HCT116 (cell line): ENCODE data around the gene LRRC4C. TPM values are rescaled to one million over a fixed set of nuclear protein-coding genes. Genes with fewer than 3 reads are reported as not detected.

Experiments used
- ATAC-seq: fragments of 200-7000 bp; cut with Tn5 transposase; 2 replicates; pipeline ENCODE4 v1.9.1; 2020; ENCODE audit warnings: mild to moderate bottlenecking, moderate library complexity
- BruUV-seq: library from RNA; stranded (reverse); fragments of 400-500 nt; replicated peaks from 2 replicates; lab custom pipeline; 2021; lab: Mats Ljungman, UMichigan
- CTCF ChIA-PET: fragments of 300-600 bp; sonication (Branson Sonifier 250); formaldehyde crosslinking; loops from one replicate; lab custom pipeline; 2021; ENCODE audit warnings: antibody characterized with exemption; lab: Charles Lee
- POLR2A ChIA-PET: fragments of 300-600, 350-600 bp; sonication (Branson Sonifier 250); formaldehyde crosslinking; loops from one replicate; lab custom pipeline; 2021; ENCODE audit warnings: antibody characterized with exemption; lab: Charles Lee
- RAD21 ChIA-PET, 2 experiments: fragments of 300-600 bp; sonication (Branson Sonifier 250); formaldehyde crosslinking; loops; one replicate each; lab custom pipeline; 2023; ENCODE audit warnings: low total read pairs in 2 of 2; ENCODE audit not compliant: uncharacterized antibody in 2 of 2, unreplicated experiment in 2 of 2, low non-redundant PET in 1 of 2; lab: Charles Lee
- DNase-seq: peaks from one replicate; pipeline ENCODE4 v3.0.0-alpha.2; 2010; ENCODE audit warnings: low read depth, low spot score
- H2AFZ ChIP-seq: fragments of 200-600 bp; shearing (Covaris generic), sonication (generic); 2 replicates; pipeline ENCODE4 v1.6.1; 2017; ENCODE audit warnings: low read depth, mixed run types, mixed read lengths, antibody characterized with exemption, low read length; ENCODE audit not compliant: poor library complexity, severe bottlenecking
- H3K27ac ChIP-seq: 2 replicates; pipeline ENCODE4 v1.5.1; 2012; ENCODE audit warnings: low read depth, low read length
- H3K27me3 ChIP-seq: fragments of 200-600 bp; sonication (generic); 2 replicates; pipeline ENCODE4 v1.6.1; 2016; ENCODE audit warnings: mixed run types, low read length, mixed read lengths; ENCODE audit not compliant: insufficient read depth
- H3K36me3 ChIP-seq, 2 experiments: fragments of 200-500 bp in 1 of 2; fragments of 200-600 bp in 1 of 2; sonication (Bioruptor generic) in 1 of 2; sonication (generic) in 1 of 2; 2 replicates each; pipeline versions ENCODE4 v1.5.1 to v1.6.1; 2014 to 2016; ENCODE audit warnings: low read length in 2 of 2, inconsistent platforms in 1 of 2, mixed read lengths in 1 of 2, mixed run types in 1 of 2; ENCODE audit not compliant: insufficient read depth in 2 of 2, control insufficient read depth in 1 of 2
- H3K4me1 ChIP-seq, 2 experiments: fragments of 200-600 bp in 1 of 2; sonication (generic) in 1 of 2; 2 replicates each; pipeline versions ENCODE4 v1.5.1 to v1.6.1; 2012 to 2017; ENCODE audit warnings: low read length in 2 of 2, inconsistent platforms in 1 of 2, mild to moderate bottlenecking in 1 of 2, mixed read lengths in 1 of 2, mixed run types in 1 of 2, moderate library complexity in 1 of 2; ENCODE audit not compliant: insufficient read depth in 2 of 2, control insufficient read depth in 1 of 2
- H3K4me2 ChIP-seq: fragments of 200-600 bp; sonication (generic); 2 replicates; pipeline ENCODE4 v1.6.1; 2017; ENCODE audit warnings: mixed run types, low read length, mixed read lengths
- H3K4me3 ChIP-seq, 2 experiments: fragments of 200-600 bp in 1 of 2; sonication (generic) in 1 of 2; replicated peaks in 1 of 2; 2 replicates each; pipeline ENCODE4 v1.5.1; 2011 to 2016; ENCODE audit warnings: low read length in 2 of 2, control low read depth in 1 of 2, low read depth in 1 of 2, mild to moderate bottlenecking in 1 of 2, mixed read lengths in 1 of 2, mixed run types in 1 of 2
- H3K79me2 ChIP-seq: fragments of 200-600 bp; sonication (generic); 2 replicates; pipeline ENCODE4 v1.6.1; 2017; ENCODE audit warnings: mild to moderate bottlenecking, mixed run types, low read length, moderate library complexity, mixed read lengths; ENCODE audit not compliant: insufficient read depth
- H3K9ac ChIP-seq: fragments of 200-600 bp; sonication (generic); 2 replicates; pipeline ENCODE4 v1.6.1; 2016; ENCODE audit warnings: low read length, mixed read lengths
- H3K9me2 ChIP-seq: fragments of 200-600 bp; sonication (generic), shearing (Covaris generic); 2 replicates; pipeline ENCODE4 v1.6.1; 2017; ENCODE audit warnings: mixed run types, mild to moderate bottlenecking, moderate library complexity; ENCODE audit not compliant: insufficient read depth
- H3K9me3 ChIP-seq, 2 experiments: fragments of 200-500 bp in 1 of 2; fragments of 200-600 bp in 1 of 2; sonication (Bioruptor generic) in 1 of 2; sonication (generic) in 1 of 2; 2 replicates each; pipeline ENCODE4 v1.6.1; 2014 to 2017; ENCODE audit warnings: low read length in 2 of 2, mixed read lengths in 2 of 2, inconsistent platforms in 1 of 2, low read depth in 1 of 2, mild to moderate bottlenecking in 1 of 2, mixed run types in 1 of 2, moderate library complexity in 1 of 2; ENCODE audit not compliant: control insufficient read depth in 1 of 2, insufficient read depth in 1 of 2
- H4K20me1 ChIP-seq: fragments of 200-600 bp; sonication (generic), shearing (Covaris generic); 2 replicates; pipeline ENCODE4 v1.6.1; 2017; ENCODE audit warnings: mixed run types, mild to moderate bottlenecking, moderate library complexity; ENCODE audit not compliant: insufficient read depth
- CBX3 ChIP-seq: IDR thresholded peaks from 2 replicates; pipeline ENCODE4 v1.6.1; 2012; ENCODE audit warnings: low read depth
- CEBPB ChIP-seq: IDR thresholded peaks from 2 replicates; pipeline ENCODE4 v1.6.1; 2012; ENCODE audit warnings: low read depth
- EGR1 ChIP-seq: IDR thresholded peaks from 2 replicates; pipeline ENCODE4 v1.6.1; 2012; ENCODE audit warnings: low read depth
- ELF1 ChIP-seq: IDR thresholded peaks from 2 replicates; pipeline ENCODE4 v1.6.1; 2012; ENCODE audit warnings: low read depth, borderline replicate concordance
- EZH2phosphoT487 ChIP-seq: fragments of 200-600 bp; IDR thresholded peaks from 2 replicates; pipeline ENCODE4 v1.6.1; 2018; ENCODE audit warnings: antibody characterized with exemption, borderline replicate concordance
- FOSL1 ChIP-seq: IDR thresholded peaks from 2 replicates; pipeline ENCODE4 v1.6.1; 2012; ENCODE audit warnings: low read depth
- JUND ChIP-seq: IDR thresholded peaks from 2 replicates; pipeline ENCODE4 v1.6.1; 2012
- POLR2AphosphoS5 ChIP-seq: IDR thresholded peaks from 2 replicates; pipeline ENCODE4 v1.6.1; 2011; ENCODE audit warnings: mild to moderate bottlenecking, low read depth, low read length, moderate library complexity
- RAD21 ChIP-seq: IDR thresholded peaks from 2 replicates; pipeline ENCODE4 v1.6.1; 2012; ENCODE audit warnings: low read depth, mild to moderate bottlenecking
- SIN3A ChIP-seq: IDR thresholded peaks from 2 replicates; pipeline ENCODE4 v1.6.1; 2012; ENCODE audit warnings: low read depth
- SP1 ChIP-seq: IDR thresholded peaks from 2 replicates; pipeline ENCODE4 v1.6.1; 2012; ENCODE audit warnings: low read depth
- SRF ChIP-seq: IDR thresholded peaks from 2 replicates; pipeline ENCODE4 v1.6.1; 2012; ENCODE audit warnings: low read depth
- TCF7L2 ChIP-seq: IDR thresholded peaks from 2 replicates; pipeline ENCODE4 v1.7.0; 2011; ENCODE audit warnings: borderline replicate concordance, inconsistent platforms; ENCODE audit not compliant: insufficient read depth, insufficient read length; ENCODE audit errors: extremely low read depth
- YY1 ChIP-seq: IDR thresholded peaks from 2 replicates; pipeline ENCODE4 v1.6.1; 2011; ENCODE audit warnings: low read length, low read depth, moderate library complexity, mild to moderate bottlenecking; ENCODE audit not compliant: insufficient replicate concordance; ENCODE audit errors: extremely low read depth
- ZFX ChIP-seq: fragments of 450-650 bp; IDR thresholded peaks from 2 replicates; pipeline ENCODE4 v1.6.1; 2017
- intact Hi-C: fragments of 100-400 bp; cut with micrococcal nuclease; formaldehyde crosslinking; loops from 2 replicates; pipeline ENCODE4 v1.10.0; 2022
- total RNA-seq: library from RNA; stranded (reverse); gene quantifications from one replicate; pipeline ENCODE4 v1.2.1, GENCODE V29; 2021; ENCODE audit not compliant: unreplicated experiment
- TF ChIP-seq, protein P1 (sequence below): IDR thresholded peaks from 2 replicates; pipeline ENCODE4 v1.6.1; 2012; ENCODE audit warnings: low read depth
- TF ChIP-seq, protein P2 (sequence below): IDR thresholded peaks from 2 replicates; pipeline ENCODE4 v1.6.1; 2012
- TF ChIP-seq, protein P3 (sequence below), 3 experiments: fragments of 200-600 bp in 1 of 3; sonication (generic) in 1 of 3; IDR thresholded peaks in 2 of 3; conservative IDR thresholded peaks in 1 of 3; 2 replicates each; pipeline ENCODE4 v1.5.1; 2012 to 2017; ENCODE audit warnings: low read depth in 2 of 3, low read length in 2 of 3, antibody characterized with exemption in 1 of 3, borderline replicate concordance in 1 of 3, control low read depth in 1 of 3, mild to moderate bottlenecking in 1 of 3, mixed read lengths in 1 of 3, mixed run types in 1 of 3, moderate library complexity in 1 of 3; ENCODE audit not compliant: insufficient read depth in 1 of 3
- TF ChIP-seq, protein P4 (sequence below): IDR thresholded peaks from 2 replicates; pipeline ENCODE4 v1.6.1; 2012
- TF ChIP-seq, protein P5 (sequence below): IDR thresholded peaks from 2 replicates; pipeline ENCODE4 v1.6.1; 2011; ENCODE audit warnings: mild to moderate bottlenecking, low read length, moderate library complexity; ENCODE audit not compliant: insufficient replicate concordance; ENCODE audit errors: extremely low read depth

LRRC4C gene
- total RNA-seq, 1 experiment from 2014 or later = not detected

DNA sequence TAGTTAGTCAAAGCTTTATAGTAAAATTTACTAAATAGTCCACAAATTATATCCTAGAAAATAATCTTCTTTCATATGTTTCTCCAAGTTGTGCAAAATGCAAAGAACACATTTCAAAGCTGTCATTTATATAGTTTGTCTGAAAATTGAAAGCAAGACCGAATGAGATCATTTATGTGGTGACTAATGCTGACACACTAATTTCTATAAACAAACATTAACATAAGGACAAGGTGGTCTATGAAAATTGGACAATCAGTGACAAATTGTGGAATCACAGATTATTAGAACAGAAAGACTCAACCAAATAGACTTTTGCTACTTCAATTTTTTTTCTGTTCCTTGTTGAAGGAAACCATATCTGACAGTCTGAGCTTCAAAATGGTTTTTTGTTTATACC, 1056.1 kb downstream of the LRRC4C start:
- Histone ChIP-seq H3K27ac (no peak overlapping the region), H3K36me3 (no peaks in the 10 kb centered on the region), H3K79me2 (no peaks in the 10 kb centered on the region), H3K9me3 (peaks cover 0 to 10% of the 10 kb centered on the region in 2 experiments; a peak in 2 of 4 replicates), H3K27me3 (no peaks in the 10 kb centered on the region), H3K9ac (no peak overlapping the region), H2AFZ (no peak overlapping the region), H3K4me3 (no peak overlapping the region), H3K9me2 (no peaks in the 10 kb centered on the region), H4K20me1 (no peaks in the 10 kb centered on the region), H3K4me1 (no peaks in the 10 kb centered on the region), H3K4me2 (no peak overlapping the region)
- DNase-seq (no peak), ATAC-seq (no peak)
- ChIA-PET POLR2A (no interaction called here), CTCF (no interaction called here), RAD21 (no interaction called here)
- no TSS peak for BruUV-seq
- intact Hi-C loops = no loop called here
- TF ChIP-seq EGR1 (no peak), JUND (no peak), CBX3 (no peak), CEBPB (no peak), POLR2AphosphoS5 (no peak), SIN3A (no peak), RAD21 (no peak), ZFX (no peak), ELF1 (no peak), EZH2phosphoT487 (no peak), SP1 (no peak), YY1 (no peak), TCF7L2 (no peak), SRF (no peak), FOSL1 (no peak)
- TF ChIP-seq, protein P1, sequence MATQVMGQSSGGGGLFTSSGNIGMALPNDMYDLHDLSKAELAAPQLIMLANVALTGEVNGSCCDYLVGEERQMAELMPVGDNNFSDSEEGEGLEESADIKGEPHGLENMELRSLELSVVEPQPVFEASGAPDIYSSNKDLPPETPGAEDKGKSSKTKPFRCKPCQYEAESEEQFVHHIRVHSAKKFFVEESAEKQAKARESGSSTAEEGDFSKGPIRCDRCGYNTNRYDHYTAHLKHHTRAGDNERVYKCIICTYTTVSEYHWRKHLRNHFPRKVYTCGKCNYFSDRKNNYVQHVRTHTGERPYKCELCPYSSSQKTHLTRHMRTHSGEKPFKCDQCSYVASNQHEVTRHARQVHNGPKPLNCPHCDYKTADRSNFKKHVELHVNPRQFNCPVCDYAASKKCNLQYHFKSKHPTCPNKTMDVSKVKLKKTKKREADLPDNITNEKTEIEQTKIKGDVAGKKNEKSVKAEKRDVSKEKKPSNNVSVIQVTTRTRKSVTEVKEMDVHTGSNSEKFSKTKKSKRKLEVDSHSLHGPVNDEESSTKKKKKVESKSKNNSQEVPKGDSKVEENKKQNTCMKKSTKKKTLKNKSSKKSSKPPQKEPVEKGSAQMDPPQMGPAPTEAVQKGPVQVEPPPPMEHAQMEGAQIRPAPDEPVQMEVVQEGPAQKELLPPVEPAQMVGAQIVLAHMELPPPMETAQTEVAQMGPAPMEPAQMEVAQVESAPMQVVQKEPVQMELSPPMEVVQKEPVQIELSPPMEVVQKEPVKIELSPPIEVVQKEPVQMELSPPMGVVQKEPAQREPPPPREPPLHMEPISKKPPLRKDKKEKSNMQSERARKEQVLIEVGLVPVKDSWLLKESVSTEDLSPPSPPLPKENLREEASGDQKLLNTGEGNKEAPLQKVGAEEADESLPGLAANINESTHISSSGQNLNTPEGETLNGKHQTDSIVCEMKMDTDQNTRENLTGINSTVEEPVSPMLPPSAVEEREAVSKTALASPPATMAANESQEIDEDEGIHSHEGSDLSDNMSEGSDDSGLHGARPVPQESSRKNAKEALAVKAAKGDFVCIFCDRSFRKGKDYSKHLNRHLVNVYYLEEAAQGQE = no peak
- TF ChIP-seq, protein P2, sequence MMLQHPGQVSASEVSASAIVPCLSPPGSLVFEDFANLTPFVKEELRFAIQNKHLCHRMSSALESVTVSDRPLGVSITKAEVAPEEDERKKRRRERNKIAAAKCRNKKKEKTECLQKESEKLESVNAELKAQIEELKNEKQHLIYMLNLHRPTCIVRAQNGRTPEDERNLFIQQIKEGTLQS = no peak
- TF ChIP-seq, protein P3, sequence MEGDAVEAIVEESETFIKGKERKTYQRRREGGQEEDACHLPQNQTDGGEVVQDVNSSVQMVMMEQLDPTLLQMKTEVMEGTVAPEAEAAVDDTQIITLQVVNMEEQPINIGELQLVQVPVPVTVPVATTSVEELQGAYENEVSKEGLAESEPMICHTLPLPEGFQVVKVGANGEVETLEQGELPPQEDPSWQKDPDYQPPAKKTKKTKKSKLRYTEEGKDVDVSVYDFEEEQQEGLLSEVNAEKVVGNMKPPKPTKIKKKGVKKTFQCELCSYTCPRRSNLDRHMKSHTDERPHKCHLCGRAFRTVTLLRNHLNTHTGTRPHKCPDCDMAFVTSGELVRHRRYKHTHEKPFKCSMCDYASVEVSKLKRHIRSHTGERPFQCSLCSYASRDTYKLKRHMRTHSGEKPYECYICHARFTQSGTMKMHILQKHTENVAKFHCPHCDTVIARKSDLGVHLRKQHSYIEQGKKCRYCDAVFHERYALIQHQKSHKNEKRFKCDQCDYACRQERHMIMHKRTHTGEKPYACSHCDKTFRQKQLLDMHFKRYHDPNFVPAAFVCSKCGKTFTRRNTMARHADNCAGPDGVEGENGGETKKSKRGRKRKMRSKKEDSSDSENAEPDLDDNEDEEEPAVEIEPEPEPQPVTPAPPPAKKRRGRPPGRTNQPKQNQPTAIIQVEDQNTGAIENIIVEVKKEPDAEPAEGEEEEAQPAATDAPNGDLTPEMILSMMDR (IDR thresholded peaks at IDR 0.05 in 2 of 3, conservative IDR thresholded peaks at IDR 0.05 in 1 of 3; ENCODE audit: borderline replicate concordance in 1 of 3, insufficient read depth in 1 of 3, low read depth in 2 of 3, low read length in 2 of 3) = no peak
- TF ChIP-seq, protein P4, sequence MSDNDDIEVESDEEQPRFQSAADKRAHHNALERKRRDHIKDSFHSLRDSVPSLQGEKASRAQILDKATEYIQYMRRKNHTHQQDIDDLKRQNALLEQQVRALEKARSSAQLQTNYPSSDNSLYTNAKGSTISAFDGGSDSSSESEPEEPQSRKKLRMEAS = no peak
- TF ChIP-seq, protein P5, sequence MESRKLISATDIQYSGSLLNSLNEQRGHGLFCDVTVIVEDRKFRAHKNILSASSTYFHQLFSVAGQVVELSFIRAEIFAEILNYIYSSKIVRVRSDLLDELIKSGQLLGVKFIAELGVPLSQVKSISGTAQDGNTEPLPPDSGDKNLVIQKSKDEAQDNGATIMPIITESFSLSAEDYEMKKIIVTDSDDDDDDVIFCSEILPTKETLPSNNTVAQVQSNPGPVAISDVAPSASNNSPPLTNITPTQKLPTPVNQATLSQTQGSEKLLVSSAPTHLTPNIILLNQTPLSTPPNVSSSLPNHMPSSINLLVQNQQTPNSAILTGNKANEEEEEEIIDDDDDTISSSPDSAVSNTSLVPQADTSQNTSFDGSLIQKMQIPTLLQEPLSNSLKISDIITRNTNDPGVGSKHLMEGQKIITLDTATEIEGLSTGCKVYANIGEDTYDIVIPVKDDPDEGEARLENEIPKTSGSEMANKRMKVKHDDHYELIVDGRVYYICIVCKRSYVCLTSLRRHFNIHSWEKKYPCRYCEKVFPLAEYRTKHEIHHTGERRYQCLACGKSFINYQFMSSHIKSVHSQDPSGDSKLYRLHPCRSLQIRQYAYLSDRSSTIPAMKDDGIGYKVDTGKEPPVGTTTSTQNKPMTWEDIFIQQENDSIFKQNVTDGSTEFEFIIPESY = no peak
